HG03520 (cell line): ENCODE data around the gene CTPS1.

ENCODE experiments used
- ATAC-seq: cut with Tn5 transposase; IDR thresholded peaks from one replicate; pipeline ENCODE4 v1.9.1; 2021; ENCODE audit warnings: mild to moderate bottlenecking, moderate library complexity; ENCODE audit not compliant: unreplicated experiment

The CTPS1 gene, protein sequence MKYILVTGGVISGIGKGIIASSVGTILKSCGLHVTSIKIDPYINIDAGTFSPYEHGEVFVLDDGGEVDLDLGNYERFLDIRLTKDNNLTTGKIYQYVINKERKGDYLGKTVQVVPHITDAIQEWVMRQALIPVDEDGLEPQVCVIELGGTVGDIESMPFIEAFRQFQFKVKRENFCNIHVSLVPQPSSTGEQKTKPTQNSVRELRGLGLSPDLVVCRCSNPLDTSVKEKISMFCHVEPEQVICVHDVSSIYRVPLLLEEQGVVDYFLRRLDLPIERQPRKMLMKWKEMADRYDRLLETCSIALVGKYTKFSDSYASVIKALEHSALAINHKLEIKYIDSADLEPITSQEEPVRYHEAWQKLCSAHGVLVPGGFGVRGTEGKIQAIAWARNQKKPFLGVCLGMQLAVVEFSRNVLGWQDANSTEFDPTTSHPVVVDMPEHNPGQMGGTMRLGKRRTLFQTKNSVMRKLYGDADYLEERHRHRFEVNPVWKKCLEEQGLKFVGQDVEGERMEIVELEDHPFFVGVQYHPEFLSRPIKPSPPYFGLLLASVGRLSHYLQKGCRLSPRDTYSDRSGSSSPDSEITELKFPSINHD

DNA sequence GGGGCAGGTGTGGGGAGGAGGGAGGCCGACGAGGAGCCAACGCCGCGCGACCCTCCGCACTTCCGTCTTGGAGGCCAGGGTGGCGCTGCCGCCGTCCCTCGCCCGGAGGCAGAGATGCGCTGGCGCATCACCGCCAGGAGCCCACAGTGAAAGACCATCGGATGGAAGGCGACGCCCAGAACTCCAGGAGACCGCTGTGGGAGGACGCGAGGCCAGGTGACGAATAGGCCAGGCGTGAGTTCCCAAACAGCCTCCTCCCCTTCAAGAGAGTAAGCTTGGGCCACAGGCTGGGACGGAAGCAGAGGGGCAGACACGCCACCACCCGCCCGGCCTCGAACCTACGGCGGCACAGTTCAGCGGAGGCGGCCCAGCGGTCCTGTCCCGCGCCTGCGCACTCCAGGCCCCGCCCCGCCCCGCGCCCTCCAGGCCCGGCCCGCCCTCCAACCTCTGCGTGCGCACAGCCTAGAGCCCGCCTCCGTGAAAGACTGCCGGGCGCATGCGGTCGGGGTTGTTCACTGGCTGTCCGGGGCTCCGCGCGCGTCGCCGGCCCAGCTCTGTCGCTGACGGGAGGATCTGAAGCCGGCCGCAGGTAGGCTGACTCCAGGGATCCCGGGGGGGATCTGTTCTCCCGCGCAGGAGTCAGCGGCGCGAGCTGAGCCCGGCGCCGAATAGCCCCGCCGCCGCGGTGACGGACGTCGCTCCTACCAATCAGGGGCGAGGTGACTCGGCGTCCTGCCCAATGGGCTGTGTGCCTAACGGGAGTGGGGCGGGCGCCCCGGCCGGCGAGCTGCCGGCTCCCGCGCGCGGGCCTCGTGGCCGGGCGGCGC lies at the start of gene CTPS1:
CTPS1 (plus strand) TSS at position 456 of the 827 bp plus-strand sequence. CDS start 3,595 bp downstream, outside the sequence.
- ATAC-seq, result peak; percentile 92

DNA sequence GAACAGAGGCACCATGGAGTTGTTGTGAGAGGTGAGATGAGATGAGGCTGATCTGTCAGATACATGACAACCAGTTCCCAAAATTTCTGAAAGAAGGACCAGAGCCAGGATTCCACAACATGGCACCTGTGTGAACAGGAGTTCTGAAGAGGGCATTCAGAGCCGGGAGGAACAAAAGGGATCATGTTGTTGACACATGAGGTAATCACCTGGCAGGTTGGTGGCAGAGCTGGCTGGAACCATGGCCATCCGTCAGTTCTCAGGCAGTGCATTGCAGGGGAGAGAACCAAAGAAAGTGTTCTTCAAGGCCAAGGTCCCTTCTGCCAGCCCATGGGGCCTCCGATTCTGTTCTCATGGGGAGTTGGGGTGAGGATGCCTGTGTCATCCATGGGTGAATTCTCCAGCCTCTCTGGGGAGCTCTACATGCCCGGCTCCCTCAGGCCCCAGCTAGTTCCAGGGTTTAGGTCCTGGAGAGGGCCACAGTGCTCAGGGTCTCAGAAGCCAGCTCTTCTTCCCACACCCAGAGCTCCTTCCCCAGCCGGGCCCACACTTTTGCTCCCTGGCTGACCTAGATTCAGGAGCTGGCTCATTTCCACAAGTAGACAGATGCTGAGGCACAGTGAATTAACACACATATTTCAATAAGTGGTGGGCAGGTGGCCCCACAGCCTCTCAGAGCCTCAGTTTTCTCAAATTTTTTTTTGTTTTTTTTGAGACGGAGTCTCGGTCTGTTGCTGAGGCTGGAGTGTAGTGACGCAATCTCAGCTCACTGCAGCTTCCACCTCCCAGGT lies 49.1 kb upstream of the CTPS1 start:
- ATAC-seq, result no peak

DNA sequence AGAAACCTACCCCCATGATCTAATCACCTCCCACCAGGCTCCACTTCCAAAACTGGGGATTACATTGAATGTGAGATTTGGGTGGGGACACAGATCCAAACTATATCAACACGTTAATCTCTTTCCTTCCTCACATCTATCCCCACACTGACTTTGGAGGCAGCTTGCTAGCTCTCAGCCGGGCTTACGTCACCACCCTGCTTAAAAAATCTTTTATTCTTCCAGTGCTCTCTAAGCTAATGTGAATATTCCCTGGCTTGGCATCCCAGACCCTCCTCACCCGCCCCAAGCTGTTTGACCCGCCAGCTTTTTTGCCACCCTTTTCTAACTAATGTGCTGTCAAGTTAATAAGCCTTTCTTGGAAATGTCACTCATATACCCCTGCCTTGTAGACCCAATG lies 47.9 kb upstream of the CTPS1 start:
- no peak for ATAC-seq

DNA sequence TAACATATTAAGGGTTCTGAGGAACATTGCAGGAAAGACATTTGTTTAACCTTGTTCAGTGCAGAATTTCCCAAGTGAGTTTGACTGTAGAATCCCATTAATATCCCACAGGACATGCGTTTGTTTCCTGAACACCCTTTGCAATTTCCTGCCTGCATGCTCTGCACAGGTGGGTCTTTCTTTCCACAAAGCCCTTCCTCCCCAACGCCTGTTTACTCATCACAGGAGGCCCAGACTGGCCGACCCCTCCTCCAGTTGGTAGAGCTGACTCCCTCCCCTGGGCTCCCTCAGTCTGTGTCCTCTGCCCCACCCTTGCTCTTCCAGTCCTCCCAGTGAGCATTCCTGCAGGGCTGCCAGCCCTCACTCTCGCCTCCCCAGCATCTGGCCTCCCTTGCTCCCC lies 47.5 kb upstream of the CTPS1 start:
- ATAC-seq, result no peak

DNA sequence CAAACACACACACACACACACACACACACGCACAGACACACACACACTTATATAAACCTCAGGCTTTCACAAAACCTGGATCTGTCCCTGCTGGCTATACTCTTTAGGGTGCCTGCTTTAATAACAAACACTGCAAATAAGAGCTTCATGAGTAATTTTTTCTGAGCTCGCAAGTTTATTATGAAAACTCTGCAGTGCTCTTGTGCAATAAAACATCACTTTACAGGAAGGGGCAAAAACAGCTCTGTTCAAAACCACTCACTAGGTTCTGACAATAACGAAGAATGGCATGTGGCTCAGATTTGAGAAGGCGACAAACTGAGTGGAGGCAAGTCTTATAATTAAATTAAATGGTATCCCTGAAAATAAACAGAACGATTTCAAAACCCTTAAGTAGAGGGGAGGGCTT lies 42.6 kb upstream of the CTPS1 start:
- no peak for ATAC-seq

DNA sequence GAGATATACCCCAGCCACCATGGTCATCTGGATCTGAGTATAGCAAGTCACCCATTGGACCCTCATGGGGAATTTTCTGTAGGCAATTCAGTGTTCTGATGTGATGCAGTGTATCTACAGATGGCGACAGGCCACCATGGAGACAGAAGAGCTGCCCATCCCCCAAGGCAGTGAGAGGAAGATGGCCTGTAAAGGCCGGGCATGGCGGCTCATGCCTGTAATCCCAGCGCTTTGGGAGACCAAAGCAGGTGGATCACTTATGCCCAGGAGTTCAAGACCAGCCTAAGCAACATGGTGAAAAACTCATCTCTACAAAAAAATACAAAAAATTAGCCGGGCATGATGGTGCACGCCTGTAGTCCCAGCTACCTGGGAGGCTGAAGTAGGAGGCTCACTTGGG lies 41.1 kb upstream of the CTPS1 start:
- ATAC-seq, result no peak

DNA sequence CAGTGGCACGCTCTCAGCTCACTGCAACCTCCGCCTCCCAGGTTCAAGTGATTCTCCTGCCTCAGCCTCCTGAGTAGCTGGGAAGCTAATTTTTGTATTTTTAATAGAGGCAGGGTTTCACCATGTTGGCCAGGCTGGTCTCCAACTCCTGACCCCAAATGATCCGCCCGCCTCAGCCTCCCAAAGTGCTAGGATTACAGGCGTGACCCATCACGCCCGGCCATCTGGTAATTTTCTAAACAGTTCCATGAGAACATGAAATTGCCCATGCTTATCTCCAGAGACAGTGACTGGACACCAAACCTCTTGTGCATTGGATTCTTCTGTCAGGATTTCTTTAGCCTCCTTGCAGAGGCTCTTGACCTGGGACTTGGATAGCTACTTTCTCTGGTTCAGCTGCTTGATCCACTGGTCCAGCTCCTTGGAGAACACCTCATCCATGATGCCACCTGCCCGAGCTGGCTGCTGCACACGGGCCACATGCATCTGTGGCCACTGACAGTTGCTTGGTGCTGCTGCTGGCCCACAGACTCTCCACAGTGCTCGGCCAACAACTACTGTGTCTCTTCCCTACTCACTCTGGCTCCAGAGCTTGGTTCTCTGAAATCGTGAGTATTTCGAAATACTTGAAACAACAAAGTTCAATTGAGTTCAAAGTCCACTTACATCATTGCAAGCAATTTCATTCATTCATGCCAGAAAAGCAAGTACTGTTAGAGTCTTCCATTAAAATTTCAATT lies 40.0 kb upstream of the CTPS1 start:
- no peak for ATAC-seq

DNA sequence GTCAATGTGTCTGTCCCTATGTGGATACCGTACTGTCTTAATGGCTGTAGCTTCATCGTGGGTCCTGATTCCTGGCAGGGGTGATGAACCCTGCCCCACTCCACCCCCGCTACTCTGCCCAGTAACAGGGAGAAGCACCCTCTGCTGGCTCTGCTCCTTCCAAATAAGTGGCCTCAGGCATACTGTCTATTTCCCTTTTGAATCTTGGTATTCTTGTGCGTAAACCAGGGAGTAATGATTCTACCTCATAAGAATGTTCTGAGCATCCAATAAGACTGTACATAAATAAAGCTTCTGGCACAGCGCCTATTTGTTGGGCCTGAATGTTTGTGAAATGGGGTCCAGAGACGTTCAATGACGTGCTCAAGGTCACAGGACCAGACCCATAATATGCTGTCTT lies 35.2 kb upstream of the CTPS1 start:
- no peak for ATAC-seq

DNA sequence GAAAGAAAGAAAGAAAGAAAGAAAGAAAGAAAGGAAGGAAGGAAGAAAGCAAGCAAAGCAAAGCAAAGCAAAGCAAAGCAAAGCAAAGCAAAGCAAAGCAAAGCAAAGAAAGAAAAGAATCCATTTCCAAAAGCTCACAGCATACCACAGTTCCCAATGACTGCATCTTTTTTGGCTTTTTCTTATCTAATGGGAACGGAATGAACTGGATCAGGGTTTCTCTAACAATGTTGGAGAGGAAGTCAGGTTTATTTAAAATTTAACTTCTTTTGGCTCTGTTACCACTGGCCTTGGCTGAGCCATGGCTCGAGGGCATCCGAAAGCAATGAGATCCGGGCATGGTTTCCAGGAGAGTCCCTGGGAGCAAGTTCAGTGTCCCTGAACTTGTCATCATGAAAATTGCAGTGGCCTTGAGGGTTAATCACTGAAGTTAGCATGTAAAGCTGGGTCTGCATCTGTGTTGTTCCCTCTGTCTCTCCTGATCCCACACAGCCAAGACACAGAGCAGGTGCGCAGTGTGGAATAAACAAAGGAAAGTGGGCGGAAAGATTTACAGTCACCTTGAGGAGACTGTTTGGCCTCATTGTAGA lies 34.6 kb upstream of the CTPS1 start:
- ATAC-seq, result no peak

DNA sequence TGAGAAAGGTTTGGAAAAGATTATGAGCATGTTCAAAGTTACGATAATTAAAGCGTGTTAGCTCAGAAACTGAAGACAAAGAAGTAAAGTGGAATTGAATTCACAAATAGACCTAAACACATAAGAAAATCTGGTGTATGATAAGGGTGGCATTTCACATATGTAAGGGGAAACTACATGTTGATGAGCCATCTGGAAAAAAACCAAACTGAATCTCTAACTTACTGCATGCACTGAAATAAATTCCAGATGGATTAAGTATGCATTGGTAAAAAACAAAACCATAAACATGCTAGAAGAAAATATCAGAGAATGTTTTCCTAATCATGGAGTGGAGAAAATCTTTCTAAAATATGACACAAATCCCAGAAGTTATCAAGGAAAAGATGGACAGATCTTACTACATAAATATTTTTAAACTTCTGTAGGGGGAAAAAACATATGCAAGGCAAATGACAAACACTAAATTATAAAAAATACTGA lies 34.0 kb upstream of the CTPS1 start:
- no peak for ATAC-seq

DNA sequence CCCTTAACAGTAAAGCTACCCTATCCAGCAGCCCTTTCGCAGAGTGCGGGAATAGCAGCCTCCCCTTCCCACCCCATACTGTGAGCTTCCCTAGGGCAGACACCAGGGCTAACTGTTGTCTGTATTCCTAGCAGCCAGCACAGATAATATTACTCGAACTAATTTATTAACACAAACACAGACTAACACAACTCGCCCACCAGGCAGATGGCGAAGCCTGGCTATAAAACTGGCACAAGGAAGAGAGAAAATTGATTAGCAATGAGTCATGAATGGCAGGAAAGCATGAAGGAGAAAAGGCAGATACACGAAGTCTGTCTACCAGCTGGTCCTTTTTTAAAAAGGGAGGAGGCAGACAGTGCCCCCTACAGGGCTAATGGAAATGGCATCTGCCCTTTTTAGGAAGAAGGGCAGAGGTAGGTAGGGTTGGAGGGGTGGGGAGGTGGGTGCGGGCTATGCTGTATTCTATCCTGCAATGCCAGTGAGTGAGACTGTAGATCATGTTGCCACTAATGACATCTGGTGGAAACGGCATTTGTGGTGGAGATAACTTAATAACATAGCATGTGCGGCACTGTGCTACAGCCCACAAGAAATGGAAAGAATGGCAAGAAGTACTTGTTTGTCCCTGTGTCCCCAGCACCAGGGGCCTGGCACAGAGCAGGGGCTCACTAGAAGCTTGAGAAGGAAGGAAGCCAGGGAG lies 30.6 kb upstream of the CTPS1 start:
- ATAC-seq, result no peak

DNA sequence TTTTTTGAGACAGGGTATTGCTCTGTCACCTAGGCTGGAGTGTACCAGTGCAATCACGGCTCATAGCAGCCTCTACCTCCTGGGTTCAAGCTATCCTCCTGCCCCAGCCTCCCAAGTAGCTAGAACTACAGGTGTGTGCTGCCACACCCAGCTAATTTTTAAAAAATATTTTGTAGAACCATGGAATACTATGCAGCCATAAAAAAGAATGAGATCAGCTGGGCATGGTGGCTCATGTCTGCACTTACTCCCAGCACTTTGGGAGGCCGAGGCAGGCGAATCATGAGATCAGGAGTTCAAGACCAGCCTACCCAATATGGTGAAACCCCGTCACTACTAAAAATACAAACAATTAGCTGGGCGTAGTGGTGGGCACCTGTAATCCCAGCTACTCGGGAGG lies 29.9 kb upstream of the CTPS1 start:
- no peak for ATAC-seq

DNA sequence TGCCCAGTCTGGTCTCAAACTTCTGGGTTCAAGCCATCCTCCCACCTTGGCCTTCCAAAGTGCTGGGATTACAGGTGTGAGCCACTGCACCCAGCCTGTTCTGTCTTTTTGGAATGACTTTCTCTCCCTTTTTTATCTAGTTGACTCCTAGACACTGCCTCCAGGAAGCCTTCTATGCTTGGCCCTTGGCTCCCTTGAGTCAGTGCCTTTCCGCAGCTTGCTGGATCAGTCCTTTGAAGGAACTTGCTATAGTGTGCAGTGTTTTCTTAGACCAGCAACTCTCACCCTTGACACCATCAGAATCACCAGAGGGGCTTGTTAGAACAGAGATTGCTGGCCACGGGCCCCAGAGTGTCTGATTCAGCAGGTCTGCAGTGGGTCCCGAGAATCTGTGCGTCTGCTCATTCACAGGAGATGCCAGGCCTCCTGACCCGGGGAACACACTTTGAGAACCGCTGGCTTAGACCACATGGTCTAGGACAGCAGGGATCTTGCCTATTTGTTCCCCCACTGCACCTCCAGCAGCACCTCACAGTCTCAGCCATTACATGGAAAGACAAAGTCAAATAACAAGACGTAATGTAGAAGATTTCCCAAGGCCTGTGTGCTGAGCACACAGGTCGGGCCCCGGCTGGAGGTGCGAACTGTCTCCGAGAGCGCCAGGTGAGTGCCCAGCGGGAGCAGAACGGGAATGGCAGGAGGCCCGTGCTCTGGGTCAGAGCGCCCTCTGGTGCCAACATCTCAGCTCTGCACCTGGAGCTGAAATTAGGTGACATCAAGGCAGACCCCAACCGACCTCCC lies 27.4 kb upstream of the CTPS1 start:
- no peak for ATAC-seq

DNA sequence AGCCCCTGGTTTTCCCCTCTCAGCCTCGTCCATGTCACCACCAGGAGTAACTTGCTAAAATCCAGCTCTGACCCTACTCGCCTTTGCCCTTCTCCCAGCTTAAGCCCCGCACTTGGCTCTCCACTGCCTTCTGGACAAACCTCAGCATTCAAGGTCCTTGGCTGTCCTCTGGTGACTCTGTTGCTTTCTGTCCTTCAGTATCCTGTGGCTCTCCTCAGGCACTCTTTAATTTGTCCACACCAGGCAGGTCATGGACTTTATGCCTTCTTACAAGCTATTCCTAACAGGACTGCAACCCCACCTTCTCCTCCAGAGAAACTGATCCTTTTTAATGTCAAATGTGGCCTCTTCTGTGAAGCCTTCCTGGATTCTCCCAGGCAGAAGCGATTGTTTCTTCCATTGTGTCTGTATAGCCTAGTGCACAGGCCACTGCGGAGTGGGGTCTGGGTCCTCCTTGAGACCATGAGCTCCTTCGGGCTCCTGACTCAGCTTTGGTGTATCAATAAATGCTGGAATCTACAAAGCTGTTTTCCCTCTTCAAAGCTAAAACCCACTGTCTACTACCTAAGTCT lies 26.7 kb upstream of the CTPS1 start:
- no peak for ATAC-seq

DNA sequence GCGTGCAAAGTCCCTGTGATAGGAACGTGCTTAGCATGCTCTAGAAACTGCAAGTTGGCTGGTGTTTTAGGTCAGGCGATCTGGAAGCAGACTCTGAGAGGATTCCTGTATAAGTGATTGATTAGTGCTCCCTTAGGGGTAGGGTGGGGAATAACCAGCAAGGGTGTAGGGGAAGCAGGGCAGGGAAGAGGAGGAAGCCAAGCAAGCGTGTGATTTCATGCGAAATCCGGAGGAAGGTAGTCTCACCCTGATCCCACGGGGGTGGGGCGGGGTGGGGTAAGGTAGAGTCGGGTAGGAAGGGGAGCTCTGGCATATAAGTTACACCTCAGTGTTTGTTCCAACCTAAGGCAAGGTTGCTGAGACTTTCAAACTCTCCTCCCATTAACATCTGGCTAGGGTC lies 24.9 kb upstream of the CTPS1 start:
- no peak for ATAC-seq

DNA sequence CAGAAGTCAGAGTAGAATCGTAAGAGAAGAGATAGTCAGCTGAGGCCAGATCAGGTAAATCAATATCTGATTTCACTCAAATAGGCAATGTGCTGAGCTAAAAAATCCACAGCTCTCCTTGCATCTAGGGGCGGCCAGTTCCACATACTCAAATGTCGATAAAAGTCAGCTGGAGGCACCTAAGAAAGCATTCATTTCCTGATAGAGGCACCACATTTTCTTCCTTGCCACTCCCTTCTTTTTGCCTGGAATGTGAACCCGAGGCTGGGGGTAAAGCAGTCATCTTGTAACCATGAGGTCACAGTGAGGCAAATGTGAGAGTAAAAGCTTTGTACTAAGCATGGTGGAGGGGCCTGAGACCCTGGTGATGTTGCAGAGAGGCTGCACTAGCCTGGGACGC lies 24.2 kb upstream of the CTPS1 start:
- no peak for ATAC-seq

DNA sequence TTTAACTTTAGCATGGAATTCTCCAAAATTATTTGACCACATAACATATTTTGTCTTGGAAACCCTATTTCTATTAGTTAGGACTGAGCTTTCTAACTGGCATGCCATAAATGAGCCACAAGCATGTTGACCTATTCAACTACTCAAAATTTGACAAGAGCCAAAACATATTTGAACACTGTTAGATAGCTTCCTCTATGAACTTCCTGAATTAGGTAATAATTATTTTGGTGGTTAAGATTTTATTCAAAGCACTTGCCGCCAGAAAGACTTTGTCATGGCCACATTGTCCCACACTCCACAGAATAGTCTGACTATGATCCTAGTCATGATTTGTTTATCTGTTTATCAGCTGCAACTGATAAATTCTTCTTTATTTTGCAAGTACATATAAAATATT lies 23.1 kb upstream of the CTPS1 start:
- no peak for ATAC-seq

DNA sequence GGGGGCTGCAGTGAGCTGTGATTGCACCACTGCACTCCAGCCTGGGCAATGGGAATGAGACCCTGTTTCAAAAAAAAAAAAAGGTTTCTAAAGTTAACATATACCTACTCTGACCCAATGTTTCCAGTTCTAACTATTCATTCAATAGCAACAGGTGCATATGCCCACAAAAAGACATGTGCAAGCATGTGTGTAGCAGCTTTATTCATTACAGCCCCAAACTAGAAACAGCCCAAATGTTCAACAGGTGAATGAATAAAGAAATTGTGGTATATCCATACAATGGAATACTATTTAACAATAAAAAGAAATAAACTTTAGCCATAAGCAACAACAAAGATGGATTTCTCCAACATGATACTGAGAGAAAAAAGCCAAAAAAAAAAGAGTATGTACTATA lies 21.3 kb upstream of the CTPS1 start:
- no peak for ATAC-seq
